ENCODE data around the gene CRYBA4.

Gene CRYBA4

GRCh38 chr22:26621663-26622062 lies at the start of gene CRYBA4:
CRYBA4 (plus strand) TSS chr22:26621963; CDS start chr22:26622597, 634 bp downstream.
- no peak for DNase-seq (ENCODE audit: low read depth in 1 of 2, low spot score in 1 of 2)

GRCh38 chr22:26573026-26573662 lies 48.6 kb upstream of the CRYBA4 start:
- no peak for DNase-seq (ENCODE audit: low read depth in 1 of 2, low spot score in 1 of 2)

GRCh38 chr22:26574001-26574723 lies 47.6 kb upstream of the CRYBA4 start:
- no peak for DNase-seq (ENCODE audit: low read depth in 1 of 2, low spot score in 1 of 2)

- no peak for DNase-seq (ENCODE audit: low read depth in 1 of 2, low spot score in 1 of 2)
Measured at GRCh38 chr22:26576026-26576680, 45.6 kb upstream of the CRYBA4 start.

- DNase-seq (ENCODE audit: low read depth in 1 of 2, low spot score in 1 of 2), result no peak
Measured at GRCh38 chr22:26577081-26577480, 44.7 kb upstream of the CRYBA4 start.

- peak in 1 of 2 donors; percentile 24 for DNase-seq (ENCODE audit: low read depth in 1 of 2, low spot score in 1 of 2)
Measured at GRCh38 chr22:26579331-26579886, 42.4 kb upstream of the CRYBA4 start.

- DNase-seq (ENCODE audit: low read depth in 1 of 2, low spot score in 1 of 2), result no peak
Measured at GRCh38 chr22:26580240-26580962, 41.4 kb upstream of the CRYBA4 start.

- DNase-seq (ENCODE audit: low read depth in 1 of 2, low spot score in 1 of 2), result no peak
Measured at GRCh38 chr22:26581026-26581425, 40.7 kb upstream of the CRYBA4 start.

- no peak for DNase-seq (ENCODE audit: low read depth in 1 of 2, low spot score in 1 of 2)
Measured at GRCh38 chr22:26581633-26582168, 40.1 kb upstream of the CRYBA4 start.

GRCh38 chr22:26584010-26584409 lies 37.8 kb upstream of the CRYBA4 start:
- DNase-seq (ENCODE audit: low read depth in 1 of 2, low spot score in 1 of 2), result no peak

GRCh38 chr22:26585104-26585790 lies 36.5 kb upstream of the CRYBA4 start:
- no peak for DNase-seq (ENCODE audit: low read depth in 1 of 2, low spot score in 1 of 2)

GRCh38 chr22:26586556-26587325 lies 35.0 kb upstream of the CRYBA4 start:
- no peak for DNase-seq (ENCODE audit: low read depth in 1 of 2, low spot score in 1 of 2)

- no peak for DNase-seq (ENCODE audit: low read depth in 1 of 2, low spot score in 1 of 2)
Measured at GRCh38 chr22:26587991-26588613, 33.7 kb upstream of the CRYBA4 start.

- no peak for DNase-seq (ENCODE audit: low read depth in 1 of 2, low spot score in 1 of 2)
Measured at GRCh38 chr22:26588729-26589366, 32.9 kb upstream of the CRYBA4 start.

- DNase-seq (ENCODE audit: low read depth in 1 of 2, low spot score in 1 of 2), result no peak
Measured at GRCh38 chr22:26589367-26589844, 32.4 kb upstream of the CRYBA4 start.

- DNase-seq (ENCODE audit: low read depth in 1 of 2, low spot score in 1 of 2), result peak; percentile 71 to 72
Measured at GRCh38 chr22:26589845-26590736, 31.7 kb upstream of the CRYBA4 start, which contains the start of gene TPST2. TPST2 (minus strand) TSS chr22:26590132; CDS start chr22:26541630, 48,502 bp downstream.

GRCh38 chr22:26592421-26592891 lies 29.3 kb upstream of the CRYBA4 start:
- DNase-seq (ENCODE audit: low read depth in 1 of 2, low spot score in 1 of 2), result no peak
